ENCODE measurements around the gene STK32A.
"Not testable (repeated sequence)": the region's sequence is repeated elsewhere in the genome, so short reads cannot be mapped to it uniquely, and the experiment has no call there.

Gene STK32A

DNA sequence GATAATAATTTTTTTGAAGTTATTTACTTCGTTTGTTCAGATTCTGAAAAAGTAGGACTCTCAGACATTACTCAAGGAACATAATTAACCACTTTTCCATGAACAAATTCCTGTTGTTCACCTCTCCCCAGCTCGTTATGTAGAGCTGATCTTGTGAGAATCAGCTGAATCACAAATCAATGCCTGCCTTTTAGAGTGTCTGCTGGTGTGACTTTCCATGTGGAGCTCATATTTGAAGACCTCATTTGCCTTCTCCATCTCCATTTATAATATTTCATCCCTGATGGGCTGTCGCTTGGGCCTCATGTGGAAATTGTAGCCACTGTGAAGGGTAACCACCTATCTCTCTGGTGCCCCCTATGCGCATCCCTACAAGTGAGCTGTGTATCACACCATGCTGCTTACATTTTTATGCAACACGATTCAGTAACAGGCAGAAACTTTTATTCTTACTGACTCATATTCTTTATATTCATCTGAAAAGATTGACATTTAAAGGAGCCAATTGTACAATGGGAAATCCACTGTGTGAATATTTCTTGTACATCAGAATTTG is 111.3 kb downstream of the STK32A start:
- DNase-seq (ENCODE audit: low read depth), result no peak

DNA sequence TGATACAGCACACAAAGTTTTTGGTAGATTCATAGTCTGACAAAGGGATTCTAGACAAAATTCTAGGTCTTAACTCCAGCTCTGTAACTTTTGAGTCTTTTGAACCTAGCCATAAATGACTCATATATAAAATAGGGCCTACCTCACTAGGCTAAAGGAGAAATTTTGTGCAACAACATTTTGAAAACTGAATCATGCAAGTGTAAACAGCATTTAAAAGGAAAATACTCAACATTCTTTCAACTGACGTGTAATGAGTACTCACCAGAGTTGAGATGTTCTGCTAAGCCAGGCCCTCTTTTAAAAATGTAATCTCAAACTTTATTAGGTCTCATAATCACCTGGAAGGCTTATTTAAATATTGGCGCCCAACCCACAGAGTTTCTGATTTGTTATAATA is 113.2 kb downstream of the STK32A start:
- DNase-seq (ENCODE audit: low read depth), result no peak

DNA sequence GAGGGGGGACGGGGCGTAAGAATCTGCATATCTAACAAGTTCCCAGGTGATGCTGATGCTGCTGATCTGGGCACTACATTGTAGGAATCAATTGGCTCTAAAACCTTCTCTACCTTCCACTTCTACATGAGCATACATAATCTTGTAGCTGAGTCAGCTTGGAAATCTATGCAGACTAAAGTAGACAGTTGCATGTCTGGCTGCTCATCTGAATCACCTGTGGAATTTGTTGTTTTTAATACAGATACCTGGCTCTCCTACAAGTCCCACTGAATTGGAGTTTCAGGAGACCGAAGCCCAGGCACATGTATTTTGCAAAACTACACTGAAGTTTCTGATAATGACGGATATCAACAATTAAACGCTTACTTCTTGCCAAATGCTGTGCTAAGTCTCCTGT is 113.6 kb downstream of the STK32A start:
- no peak for DNase-seq (ENCODE audit: low read depth)

DNA sequence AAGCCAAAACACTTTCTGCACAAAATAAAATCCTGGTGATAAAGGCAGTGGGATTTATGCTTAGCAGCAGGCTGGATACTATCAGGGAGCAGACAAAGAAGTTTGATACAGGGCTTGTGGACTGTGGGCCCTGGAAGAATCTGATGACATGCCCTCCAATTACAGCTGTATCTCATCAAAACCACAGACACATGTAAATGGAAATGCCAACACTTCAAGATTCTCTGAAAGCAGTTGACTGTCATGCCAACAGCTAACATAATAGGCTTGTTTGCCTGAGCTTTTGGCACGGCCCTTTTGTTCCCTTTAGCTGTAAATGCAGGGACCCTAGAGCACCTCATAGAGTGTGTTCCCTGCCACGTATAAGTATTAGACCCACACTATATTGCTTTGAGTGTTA is 114.4 kb downstream of the STK32A start:
- DNase-seq (ENCODE audit: low read depth), result no peak

DNA sequence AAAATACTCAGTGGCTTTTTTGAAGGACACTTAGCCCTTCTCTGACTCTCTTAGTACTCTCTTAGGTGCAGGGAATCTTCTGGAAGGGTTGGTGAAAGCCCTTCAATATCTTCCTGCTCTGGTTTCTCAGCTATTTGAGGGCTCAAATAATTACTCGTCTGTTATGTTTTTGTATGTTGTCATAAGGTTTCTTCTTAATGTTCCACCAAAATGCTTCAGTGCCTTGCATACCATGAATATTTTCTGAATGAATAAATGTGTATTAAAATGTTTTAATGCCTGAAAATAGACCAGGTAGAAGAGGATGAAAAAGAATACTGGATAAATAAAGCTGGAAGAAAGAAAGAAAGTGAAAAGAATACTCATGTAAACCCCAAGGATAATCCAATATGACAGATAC is 124.3 kb downstream of the STK32A start:
- no peak for DNase-seq (ENCODE audit: low read depth)

DNA sequence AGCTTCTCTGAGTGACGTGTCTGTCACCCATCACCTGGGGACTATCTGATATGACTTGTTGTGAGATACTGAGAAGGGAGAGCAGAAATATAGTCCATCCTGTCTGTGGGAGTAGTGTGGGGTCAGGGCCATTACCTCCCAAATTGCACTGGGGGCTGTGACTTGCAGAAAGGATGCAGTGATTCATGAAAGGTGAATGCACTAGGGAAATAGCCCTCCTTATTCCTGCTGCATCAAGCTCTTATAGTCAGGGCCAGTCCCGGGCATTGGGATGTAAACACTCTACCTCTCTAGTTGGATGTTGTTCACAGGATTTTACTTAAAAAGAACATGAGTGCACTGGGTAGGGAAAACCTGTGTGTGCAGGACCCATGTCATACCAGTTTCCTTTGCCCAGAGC is 124.8 kb downstream of the STK32A start:
- no peak for DNase-seq (ENCODE audit: low read depth)

DNA sequence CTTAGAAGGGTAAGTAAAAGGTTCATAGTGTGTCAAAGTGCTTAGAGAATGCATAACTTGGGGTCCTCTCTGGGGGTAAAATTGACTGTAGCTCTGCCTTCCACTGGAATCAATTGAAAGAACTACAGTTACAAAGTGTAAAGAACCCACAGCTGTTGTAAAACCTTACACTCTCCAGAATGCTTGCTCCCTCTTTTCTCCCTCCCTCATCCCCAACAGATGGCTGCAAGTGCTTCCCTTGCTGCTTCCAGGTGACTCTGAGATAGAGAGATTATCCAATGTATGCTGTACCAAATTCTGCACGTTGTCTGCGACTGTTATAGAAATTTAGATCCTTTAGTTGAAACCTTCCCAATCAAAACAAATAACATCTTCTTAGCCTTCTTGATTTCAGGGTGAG is 126.0 kb downstream of the STK32A start:
- DNase-seq (ENCODE audit: low read depth), result no peak

DNA sequence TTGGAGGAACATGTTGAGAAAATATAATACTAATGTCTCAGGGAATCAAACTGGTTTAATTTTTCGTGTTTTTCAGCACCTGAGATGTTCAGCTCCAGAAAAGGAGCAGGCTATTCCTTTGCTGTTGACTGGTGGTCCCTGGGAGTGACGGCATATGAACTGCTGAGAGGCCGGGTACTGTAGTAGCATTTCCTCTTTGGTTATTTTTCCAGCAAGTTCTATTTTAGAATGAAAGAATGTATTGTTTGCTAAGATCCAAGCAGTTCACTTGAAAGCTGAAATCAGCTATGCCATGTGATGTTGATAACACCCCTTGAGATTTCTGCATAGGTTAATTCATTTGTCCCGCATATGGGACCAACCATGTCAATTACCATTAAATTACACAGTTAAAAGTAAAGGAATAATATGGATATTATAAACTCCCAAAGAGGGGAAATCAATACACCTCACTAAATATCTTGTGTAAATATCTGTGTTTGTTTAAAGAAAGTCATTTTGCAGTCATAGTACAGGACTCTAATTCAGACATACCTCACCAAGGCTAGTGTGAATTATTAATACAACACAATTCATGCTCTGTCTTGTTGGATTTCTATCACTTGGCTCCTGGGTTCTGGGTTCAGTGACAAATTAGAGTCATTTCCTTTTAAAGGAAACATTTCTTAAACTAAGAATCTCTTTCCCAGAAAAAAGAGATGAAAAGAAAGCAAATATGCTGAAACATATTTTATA is 126.8 kb downstream of the STK32A start:
- DNase-seq (ENCODE audit: low read depth), result no peak

DNA sequence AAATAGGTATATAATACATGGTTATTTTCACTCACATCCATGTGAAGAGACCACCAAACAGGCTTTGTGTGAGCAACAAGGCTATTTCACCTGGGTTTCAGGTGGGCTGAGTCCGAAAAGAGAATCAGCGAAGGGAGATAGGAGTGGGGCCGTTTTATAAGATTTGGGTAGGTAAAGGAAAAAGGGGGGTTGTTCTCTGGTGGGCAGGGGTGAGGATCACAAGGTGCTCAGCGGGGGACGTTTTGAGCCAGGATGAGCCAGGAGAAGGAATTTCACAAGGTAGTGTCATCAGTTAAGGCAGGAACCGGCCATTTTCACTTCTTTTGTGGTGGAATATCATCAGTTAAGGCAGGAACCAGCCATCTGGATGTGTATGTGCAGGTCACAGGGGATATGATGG is 132.6 kb downstream of the STK32A start:
- not testable (repeated sequence) for DNase-seq (ENCODE audit: low read depth)

DNA sequence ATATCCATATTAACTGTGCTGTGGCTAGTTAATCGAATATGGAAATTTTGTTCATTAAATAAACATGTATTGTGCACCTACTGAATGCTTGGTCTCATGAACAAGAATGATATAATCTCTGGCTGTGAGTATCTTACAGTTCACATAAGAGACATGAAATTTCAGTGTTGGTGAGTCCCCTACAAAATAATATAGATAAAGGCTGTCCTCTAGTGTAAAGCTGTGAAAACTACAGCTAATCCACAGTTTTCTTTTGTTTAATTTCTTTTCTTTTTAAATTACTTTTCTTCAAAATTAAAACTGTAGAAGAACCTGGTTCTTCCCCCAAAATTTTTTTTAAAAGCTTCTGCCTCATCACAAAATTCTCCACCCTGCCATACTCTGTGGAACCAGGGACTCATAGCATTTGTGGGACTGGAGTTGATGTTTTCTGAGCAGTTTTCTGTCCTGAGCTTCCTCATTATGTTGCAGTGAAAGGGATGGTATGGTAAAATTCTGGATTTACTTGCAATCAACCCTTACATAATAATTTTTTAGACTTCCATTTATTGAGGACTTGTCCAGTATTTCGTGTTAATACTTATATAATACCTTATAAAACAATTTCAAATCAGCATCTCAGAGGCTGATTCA is 135.0 kb downstream of the STK32A start:
- DNase-seq (ENCODE audit: low read depth), result no peak

DNA sequence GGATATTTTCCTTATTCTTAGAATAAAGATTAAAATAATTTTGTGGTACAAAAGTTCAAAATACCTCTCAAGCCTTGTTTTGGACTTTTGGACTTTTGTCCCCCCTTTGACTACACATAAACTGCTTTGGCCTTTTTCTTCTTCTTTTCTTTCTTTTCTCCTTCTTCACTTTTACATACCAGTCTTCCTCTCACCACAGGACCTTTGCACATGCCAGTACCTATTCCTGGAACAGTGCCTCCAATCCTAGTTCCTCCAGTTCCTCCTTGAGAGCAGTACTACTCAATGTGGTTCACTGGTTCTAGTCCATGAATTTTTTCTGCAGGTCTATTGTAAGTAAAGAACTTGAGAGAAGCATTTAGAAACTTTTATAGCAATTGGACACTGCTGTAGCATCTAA is 136.5 kb downstream of the STK32A start:
- no peak for DNase-seq (ENCODE audit: low read depth)

DNA sequence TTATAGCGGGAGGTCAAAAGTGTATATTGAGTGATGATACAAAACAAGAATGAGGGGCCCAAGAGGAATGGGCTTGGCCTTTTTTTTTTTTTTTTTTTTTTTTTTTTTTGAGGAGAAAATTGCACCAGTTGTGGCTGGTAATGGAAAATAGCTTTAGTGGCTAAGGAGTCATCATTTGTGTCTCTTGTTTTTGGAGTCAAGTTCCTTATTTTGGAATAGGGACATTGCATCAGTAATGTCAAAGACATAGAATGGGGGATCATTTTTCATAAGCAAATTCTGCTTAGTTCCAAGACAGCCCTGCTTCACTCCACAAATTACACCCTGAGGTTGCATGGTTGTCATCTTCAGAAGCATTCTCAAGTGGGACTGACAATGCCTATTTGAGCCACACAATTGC is 137.4 kb downstream of the STK32A start:
- no peak for DNase-seq (ENCODE audit: low read depth)

DNA sequence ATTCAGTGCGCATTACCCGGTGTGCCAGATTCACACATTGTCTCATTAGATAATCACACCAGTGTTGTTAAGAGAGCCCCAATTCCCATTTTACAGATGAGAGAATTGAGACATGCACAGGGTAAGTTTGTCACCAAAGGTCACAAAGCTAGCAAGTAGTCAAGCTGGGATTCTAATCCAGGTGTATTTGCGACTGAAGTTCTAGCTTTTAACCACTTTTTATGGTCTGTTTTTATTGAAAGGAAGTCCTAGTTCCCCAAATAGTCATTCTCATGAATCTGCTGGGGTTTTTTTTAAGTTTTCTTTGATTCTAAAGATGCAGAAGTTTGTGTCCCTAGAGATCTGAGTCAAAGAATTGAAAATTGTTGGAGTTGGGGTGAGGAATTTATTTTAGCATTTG is 138.5 kb downstream of the STK32A start:
- DNase-seq (ENCODE audit: low read depth), result no peak

DNA sequence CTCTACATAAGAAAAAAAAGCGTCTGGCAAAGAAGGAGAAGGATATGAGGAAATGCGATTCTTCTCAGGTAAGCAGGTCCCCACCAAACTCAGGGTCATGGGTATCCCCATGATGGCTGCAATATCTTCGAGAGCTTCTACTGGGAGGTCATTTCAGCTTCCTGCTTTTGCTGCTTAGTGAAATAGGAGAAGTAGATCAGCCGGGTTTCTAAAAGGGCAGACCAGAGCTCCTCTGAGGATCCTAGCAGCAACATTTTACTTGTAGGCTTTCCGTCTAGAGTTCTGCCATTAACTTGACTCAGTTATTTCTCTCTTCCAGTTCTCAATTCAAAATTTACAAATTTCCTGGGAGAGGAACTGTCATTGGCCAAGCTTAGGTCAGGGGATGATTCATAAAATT is 140.3 kb downstream of the STK32A start:
- no peak for DNase-seq (ENCODE audit: low read depth)

DNA sequence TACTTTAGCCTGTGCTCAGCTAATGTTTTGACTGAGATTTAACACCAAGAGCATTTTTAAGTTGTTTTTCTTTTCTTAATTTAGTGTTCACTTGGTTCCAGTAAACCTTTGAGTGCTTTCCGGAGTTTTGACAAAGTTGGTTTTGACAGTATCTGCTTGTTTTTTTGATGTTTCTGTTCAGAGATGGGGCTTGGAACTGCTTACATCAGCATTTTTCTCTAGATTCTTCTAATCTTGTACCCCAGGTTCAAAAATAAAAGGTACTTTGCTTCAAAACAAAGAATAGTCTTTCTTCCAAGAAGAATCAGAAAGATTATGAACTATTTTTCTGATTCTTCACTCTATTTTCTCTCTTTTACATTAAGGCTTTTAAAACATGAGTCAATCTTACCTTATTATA is 142.9 kb downstream of the STK32A start:
- no peak for DNase-seq (ENCODE audit: low read depth)

DNA sequence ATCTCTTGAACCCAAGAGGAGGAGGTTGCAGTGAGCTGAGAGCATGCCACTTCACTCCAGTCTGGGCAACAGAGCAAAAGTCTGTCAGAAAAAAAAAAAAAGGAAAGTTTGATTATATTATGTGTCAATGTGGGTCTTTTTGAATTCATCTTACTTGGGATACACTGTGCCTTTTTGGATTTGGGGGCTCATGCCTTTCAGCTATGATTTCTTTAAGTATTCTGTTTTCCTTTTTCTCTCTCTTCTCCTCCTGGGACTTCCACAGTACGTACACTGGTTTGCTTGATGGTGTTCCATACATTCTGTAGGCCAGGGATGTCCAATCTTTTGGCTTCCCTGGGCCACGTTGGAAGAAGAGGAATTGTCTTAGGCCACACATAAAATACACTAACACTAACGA is 146.7 kb downstream of the STK32A start:
- DNase-seq (ENCODE audit: low read depth), result no peak

DNA sequence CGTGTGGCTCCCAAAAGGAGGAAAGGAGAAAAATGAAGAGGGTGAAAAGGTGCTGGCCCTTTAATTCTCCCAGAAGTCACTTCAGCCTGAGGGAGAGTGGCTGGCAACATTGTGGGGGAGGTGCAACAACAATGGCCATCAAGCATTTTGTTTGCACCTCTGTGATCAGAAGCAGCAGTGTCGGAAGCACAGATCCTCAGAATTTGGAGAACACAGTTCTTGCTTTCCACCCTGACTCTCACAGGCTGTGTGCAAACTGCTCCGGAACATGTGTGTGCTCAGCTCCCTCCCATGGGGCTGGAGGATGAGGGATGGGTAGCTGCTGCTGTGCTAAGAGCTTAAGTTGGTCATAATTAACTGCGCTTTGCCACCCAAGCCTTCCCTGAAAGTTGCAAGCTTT is 147.9 kb downstream of the STK32A start:
- DNase-seq (ENCODE audit: low read depth), result no peak

DNA sequence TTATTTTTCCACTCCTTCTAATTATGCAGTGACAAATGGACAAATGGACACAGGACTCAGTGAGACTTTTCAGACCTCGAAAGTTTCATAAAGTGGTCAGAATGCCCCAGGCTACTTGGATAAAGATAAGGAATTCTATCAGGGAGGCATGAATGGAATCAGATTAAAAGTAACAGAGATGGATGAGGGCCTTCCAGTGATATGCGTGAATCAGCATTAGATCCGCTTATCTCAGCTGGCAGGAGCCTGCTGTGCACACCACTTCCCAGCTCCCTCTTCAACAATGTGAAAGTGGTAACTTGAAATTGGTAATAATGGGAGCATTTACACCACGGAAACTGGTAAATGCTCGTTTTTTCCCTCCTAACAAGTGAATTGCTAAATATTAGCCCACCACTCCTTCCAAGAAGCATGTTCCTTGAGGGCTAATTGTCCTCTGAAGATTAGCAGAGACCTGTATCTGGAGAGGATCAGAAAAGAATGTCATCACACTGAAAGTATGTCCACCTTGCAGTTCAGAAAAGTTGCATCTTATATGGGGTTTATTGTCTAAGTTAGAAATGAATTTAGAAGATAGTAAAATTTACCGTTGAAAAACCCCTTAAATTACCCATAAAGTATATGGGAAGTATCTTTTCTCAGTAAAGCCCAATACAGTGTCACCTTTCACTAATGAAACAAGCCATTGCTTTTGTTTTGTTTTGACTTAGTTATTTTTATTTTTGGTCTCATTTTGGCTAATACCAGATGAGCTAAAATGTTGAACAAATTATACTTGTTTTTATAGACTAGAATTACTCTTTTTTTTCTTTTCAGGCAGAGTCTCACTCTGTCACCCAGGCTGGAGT is 149.7 kb downstream of the STK32A start:
- DNase-seq (ENCODE audit: low read depth), result no peak

DNA sequence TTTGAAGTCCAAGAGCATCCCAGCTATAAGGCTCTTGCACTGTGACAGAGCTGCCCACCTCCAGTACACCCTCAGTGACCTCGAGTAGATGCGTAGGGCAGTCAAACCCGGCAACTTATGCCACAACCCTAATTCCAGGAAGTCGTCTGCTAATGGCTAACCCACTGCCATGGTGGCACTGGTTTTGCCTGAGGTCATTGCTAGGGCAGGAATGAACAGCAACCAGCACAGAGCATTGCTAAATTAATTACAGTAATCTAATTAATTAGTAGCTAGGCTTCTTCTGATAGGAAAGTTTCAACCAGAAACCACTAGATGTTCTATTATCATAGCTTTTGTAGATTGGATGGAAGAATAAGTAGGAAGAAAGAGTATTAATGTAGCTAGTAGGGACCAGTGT is 152.3 kb downstream of the STK32A start:
- no peak for DNase-seq (ENCODE audit: low read depth)

DNA sequence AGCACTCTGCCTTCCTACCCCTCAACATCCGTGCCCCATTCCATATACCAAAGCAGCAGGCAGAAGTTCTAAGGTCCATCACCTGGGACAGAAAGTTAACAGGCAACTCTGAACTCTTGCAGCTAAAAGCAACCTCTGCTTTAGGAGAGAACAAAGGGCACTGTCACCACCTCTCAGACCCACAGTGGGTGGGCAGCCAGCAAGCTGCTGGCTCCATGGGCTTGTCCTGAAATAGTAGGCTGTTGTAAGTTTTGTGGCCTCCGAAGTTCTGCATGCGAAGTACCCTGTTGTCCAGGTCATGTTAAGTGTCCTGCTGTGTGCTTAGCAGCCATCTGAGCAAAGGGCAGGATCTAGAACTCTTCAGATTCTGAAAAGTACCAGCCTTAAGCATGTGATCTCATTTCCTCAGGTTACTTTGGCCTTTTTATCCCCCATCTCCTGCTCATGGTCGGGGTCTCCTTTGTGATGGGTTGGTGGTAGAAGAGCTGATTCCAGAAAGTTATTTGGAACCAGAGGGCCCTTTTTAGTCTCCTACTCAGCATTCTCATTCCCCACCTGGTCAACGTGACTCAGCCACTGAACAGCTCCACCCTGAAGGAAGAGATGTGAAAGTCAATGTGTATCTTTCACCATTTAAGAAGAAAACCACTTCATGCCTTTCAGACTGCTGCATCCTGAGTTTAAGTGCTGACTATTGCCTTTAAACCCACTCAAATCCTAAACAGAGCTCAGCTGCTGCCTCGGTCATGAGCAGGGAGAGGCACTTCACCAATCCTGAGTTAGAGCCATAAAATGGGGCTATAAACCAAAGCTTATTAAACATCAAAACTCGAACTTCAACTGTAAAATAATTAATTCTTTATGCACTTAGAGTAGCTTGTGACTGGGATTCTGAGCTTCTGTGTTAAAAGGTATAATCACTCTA is 153.6 kb downstream of the STK32A start:
- no peak for DNase-seq (ENCODE audit: low read depth)

DNA sequence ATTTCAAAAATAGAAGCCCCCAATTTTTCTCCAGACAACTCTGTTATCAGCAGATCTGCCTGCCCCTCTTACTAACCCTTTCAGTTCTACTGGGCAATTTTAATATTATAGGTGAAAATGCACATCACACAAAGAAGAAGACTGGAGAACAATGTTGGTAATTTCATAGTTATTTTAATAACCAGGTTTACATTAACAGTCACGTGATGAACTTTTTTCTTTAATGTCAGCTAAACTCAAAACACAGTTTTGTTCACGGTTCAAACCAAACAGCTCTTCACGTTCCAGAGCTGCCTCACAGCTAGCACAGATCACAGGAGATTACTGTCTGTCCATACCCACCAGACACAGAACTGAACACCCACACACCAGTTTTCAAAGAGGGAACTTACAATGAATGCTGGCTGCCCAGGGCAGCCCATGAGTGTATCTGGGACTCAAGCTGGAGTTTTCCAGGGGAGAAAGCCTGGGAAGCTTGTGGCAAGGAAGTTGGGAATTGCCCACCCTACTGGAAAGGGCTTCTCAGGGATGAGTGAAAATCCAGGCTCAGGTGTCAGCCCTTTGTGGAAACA is 155.9 kb downstream of the STK32A start:
- no peak for DNase-seq (ENCODE audit: low read depth)

Data from fibroblast of the conjunctiva (primary cell).